HG03045 (cell line): Measurements from ENCODE around the gene MAP3K3.
A peak's percentile ranks its signal among the peaks of the same experiment; 100 is the strongest.
"Not testable (repeated sequence)": the region's sequence is repeated elsewhere in the genome, so short reads cannot be mapped to it uniquely, and the experiment has no call there.

Experiments
- ATAC-seq: cut with Tn5 transposase; IDR thresholded peaks from one replicate; pipeline ENCODE4 v1.9.1; 2021; ENCODE audit warnings: mild to moderate bottlenecking, moderate library complexity; ENCODE audit not compliant: unreplicated experiment

The MAP3K3 gene

GRCh38 chr17:63703556-63704258 is 81.5 kb downstream of the MAP3K3 start:
- ATAC-seq, result no peak

GRCh38 chr17:63704259-63704576 is 82.0 kb downstream of the MAP3K3 start:
- ATAC-seq, result no peak

GRCh38 chr17:63704836-63705235 is 82.6 kb downstream of the MAP3K3 start:
- ATAC-seq, result no peak

GRCh38 chr17:63705657-63706056 is 83.4 kb downstream of the MAP3K3 start:
- ATAC-seq, result no peak

GRCh38 chr17:63706336-63707082 is 84.3 kb downstream of the MAP3K3 start:
- ATAC-seq, result no peak

- no peak for ATAC-seq
These were observed 84.9 kb downstream of the MAP3K3 start for GRCh38 chr17:63707151-63707550.

- ATAC-seq, result no peak
These were observed 86.9 kb downstream of the MAP3K3 start for GRCh38 chr17:63709110-63709509.

GRCh38 chr17:63714550-63715277 is 92.5 kb downstream of the MAP3K3 start:
- ATAC-seq, result no peak

GRCh38 chr17:63716426-63716825 is 94.2 kb downstream of the MAP3K3 start:
- ATAC-seq, result no peak

- no peak for ATAC-seq
These were observed 96.8 kb downstream of the MAP3K3 start for GRCh38 chr17:63718988-63719387.

GRCh38 chr17:63720194-63720593 is 98.0 kb downstream of the MAP3K3 start:
- not testable (repeated sequence) for ATAC-seq

GRCh38 chr17:63722403-63722802 is 100.2 kb downstream of the MAP3K3 start:
- ATAC-seq, result no peak

GRCh38 chr17:63735691-63736090 is 113.5 kb downstream of the MAP3K3 start:
- ATAC-seq, result no peak

GRCh38 chr17:63740464-63741142 is 118.4 kb downstream of the MAP3K3 start:
- ATAC-seq, result no peak

GRCh38 chr17:63741143-63741407 is 118.9 kb downstream of the MAP3K3 start:
- peak; percentile 10 for ATAC-seq

- ATAC-seq, result peak; percentile 85
These were observed 119.4 kb downstream of the MAP3K3 start, which contains the start of gene STRADA for GRCh38 chr17:63741408-63742173. Gene STRADA (minus strand): TSS chr17:63741799. CDS start chr17:63728369, 13,430 bp downstream.
